ENCODE measurements around the gene NUCKS1. TPM values are rescaled to one million over a fixed set of nuclear protein-coding genes. Genes with fewer than 3 reads are reported as not detected.

Gene NUCKS1
- total RNA-seq, 1 experiment from 2014 or later: 210 TPM

DNA sequence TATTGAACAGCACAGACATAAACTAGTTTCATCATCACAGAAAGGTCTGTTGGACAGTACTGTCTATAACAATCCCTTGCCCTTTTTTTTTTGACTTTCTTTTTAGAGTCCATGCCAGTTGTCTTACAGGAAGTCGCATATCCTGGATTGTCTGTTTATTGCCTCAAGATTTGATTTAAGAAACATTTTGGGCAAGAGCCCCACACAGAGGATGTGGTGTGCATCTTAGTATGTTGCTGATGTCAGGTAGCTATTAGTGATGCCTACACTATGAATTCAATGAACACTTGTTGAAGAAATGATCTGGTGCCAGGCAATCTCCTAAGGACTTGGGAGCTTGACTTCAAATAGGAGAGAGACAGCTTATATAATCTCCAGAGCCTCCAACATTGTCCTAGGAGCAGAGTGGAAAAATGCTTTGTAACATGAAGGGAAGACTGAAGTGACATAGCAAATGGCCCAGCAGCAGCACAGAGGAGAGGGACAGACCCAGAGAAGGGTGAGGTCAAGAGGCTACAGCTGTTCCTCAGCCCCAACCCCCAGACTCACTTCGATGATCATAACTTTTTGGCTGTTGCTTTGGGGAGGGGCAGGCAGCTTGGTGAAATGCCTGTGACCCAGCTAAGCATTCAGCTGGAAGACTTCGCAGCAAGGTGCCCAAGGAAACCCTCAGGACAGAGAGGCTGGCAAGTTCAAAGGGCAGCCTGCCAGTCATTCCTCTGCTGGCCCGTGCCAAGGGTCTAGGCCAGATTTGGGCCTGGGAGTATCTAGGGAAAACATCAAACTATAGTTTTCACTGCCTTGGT is 32.8 kb upstream of the NUCKS1 start:
- BruUV-seq (replicated peaks): no TSS peak
- Histone ChIP-seq H3K4me3 (ENCODE audit: low read depth in 2 of 2, low read length in 2 of 2) (no peak overlapping the region), H3K9me3 (ENCODE audit: control insufficient read depth, insufficient read depth, low read depth, low read length) (no peaks in the 10 kb centered on the region), H3K36me3 (ENCODE audit: control insufficient read depth, insufficient read depth, low read length) (no peaks in the 10 kb centered on the region), H3K27me3 (ENCODE audit: control insufficient read depth, insufficient read depth, low read length) (no peaks in the 10 kb centered on the region), H3K4me1 (ENCODE audit: control insufficient read depth, insufficient read depth, low read length) (no peaks in the 10 kb centered on the region; the same call in 1 of the 2 replicates), H3K27ac (ENCODE audit: low read length) (no peak overlapping the region)
- CTCF ChIA-PET: no interaction called here
- TF ChIP-seq SIN3A (IDR thresholded peaks at IDR 0.05; ENCODE audit: borderline replicate concordance, insufficient read depth, low read depth, low read length) (no peak), POLR2AphosphoS5 (IDR thresholded peaks at IDR 0.05; ENCODE audit: low read depth, low read length) (no peak)
- TF ChIP-seq, protein P1, sequence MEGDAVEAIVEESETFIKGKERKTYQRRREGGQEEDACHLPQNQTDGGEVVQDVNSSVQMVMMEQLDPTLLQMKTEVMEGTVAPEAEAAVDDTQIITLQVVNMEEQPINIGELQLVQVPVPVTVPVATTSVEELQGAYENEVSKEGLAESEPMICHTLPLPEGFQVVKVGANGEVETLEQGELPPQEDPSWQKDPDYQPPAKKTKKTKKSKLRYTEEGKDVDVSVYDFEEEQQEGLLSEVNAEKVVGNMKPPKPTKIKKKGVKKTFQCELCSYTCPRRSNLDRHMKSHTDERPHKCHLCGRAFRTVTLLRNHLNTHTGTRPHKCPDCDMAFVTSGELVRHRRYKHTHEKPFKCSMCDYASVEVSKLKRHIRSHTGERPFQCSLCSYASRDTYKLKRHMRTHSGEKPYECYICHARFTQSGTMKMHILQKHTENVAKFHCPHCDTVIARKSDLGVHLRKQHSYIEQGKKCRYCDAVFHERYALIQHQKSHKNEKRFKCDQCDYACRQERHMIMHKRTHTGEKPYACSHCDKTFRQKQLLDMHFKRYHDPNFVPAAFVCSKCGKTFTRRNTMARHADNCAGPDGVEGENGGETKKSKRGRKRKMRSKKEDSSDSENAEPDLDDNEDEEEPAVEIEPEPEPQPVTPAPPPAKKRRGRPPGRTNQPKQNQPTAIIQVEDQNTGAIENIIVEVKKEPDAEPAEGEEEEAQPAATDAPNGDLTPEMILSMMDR (IDR thresholded peaks at IDR 0.05): no peak
- in situ Hi-C loops (cut with HindIII; ENCODE audit: low pct_unique_long_range_greater_than_20kb, low sequenced_read_pairs): no loop called here
- ATAC-seq: no peak
- intact Hi-C loops (cut with micrococcal nuclease; ENCODE audit: unreplicated experiment): no loop called here
- POLR2A ChIA-PET: no interaction called here
- no peak for DNase-seq (ENCODE audit: low read depth, low spot score)

DNA sequence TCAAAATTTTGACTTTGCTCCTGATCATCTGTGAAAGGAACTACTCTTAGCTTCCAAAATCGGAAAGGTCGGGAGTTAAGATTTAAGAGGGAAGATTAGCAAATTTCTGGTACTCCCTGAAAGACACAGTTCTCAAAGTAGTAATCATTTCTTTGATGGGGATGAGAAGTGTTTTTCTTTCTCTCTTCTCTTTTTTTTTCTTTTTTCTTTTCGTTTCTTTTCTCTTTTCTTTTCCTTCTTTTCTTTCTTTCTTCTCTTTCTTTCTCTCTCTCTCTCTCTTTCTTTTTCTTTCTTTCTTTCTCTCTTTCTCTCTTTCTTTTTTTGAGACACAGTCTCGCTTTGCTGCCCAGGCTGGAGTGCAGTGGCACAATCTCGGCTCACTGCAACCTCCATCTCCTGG is 30.4 kb upstream of the NUCKS1 start:
- Histone ChIP-seq H3K9me3 (ENCODE audit: control insufficient read depth, insufficient read depth, low read depth, low read length) (peaks cover 5% of the 10 kb centered on the region; the same call in 1 of the 2 replicates), H3K4me3 (ENCODE audit: low read depth in 2 of 2, low read length in 2 of 2) (no peak overlapping the region), H3K27ac (ENCODE audit: low read length) (no peak overlapping the region), H3K27me3 (ENCODE audit: control insufficient read depth, insufficient read depth, low read length) (no peaks in the 10 kb centered on the region), H3K4me1 (ENCODE audit: control insufficient read depth, insufficient read depth, low read length) (peaks cover 4% of the 10 kb centered on the region; the same call in 1 of the 2 replicates), H3K36me3 (ENCODE audit: control insufficient read depth, insufficient read depth, low read length) (no peaks in the 10 kb centered on the region)
- ChIA-PET CTCF (no interaction called here), POLR2A (no interaction called here)
- no peak for ATAC-seq
- BruUV-seq (replicated peaks): no TSS peak
- in situ Hi-C loops (cut with HindIII; ENCODE audit: low pct_unique_long_range_greater_than_20kb, low sequenced_read_pairs): no loop called here
- no peak for TF ChIP-seq POLR2AphosphoS5 (IDR thresholded peaks at IDR 0.05; ENCODE audit: low read depth, low read length)
- TF ChIP-seq, protein P2, sequence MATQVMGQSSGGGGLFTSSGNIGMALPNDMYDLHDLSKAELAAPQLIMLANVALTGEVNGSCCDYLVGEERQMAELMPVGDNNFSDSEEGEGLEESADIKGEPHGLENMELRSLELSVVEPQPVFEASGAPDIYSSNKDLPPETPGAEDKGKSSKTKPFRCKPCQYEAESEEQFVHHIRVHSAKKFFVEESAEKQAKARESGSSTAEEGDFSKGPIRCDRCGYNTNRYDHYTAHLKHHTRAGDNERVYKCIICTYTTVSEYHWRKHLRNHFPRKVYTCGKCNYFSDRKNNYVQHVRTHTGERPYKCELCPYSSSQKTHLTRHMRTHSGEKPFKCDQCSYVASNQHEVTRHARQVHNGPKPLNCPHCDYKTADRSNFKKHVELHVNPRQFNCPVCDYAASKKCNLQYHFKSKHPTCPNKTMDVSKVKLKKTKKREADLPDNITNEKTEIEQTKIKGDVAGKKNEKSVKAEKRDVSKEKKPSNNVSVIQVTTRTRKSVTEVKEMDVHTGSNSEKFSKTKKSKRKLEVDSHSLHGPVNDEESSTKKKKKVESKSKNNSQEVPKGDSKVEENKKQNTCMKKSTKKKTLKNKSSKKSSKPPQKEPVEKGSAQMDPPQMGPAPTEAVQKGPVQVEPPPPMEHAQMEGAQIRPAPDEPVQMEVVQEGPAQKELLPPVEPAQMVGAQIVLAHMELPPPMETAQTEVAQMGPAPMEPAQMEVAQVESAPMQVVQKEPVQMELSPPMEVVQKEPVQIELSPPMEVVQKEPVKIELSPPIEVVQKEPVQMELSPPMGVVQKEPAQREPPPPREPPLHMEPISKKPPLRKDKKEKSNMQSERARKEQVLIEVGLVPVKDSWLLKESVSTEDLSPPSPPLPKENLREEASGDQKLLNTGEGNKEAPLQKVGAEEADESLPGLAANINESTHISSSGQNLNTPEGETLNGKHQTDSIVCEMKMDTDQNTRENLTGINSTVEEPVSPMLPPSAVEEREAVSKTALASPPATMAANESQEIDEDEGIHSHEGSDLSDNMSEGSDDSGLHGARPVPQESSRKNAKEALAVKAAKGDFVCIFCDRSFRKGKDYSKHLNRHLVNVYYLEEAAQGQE (IDR thresholded peaks at IDR 0.05; ENCODE audit: insufficient read depth in 1 of 2, low read depth in 2 of 2, low read length in 1 of 2): no peak
- no peak for TF ChIP-seq SIN3A (IDR thresholded peaks at IDR 0.05; ENCODE audit: borderline replicate concordance, insufficient read depth, low read depth, low read length)
- TF ChIP-seq, protein P1 (IDR thresholded peaks at IDR 0.05): no peak
- no peak for TF ChIP-seq TCF7L2 (IDR thresholded peaks at IDR 0.05; ENCODE audit: low read depth, low read length)
- intact Hi-C loops (cut with micrococcal nuclease; ENCODE audit: unreplicated experiment): no loop called here
- DNase-seq (ENCODE audit: low read depth, low spot score): no peak
